Activated naive CD8-positive, alpha-beta T cell treated with anti-CD3 and anti-CD28 coated beads, Interleukin-2, amount 10 ng/mL, durations not matched to agents 7 days and 5 days (primary cell): ENCODE results near the gene FAM13C. TPM values are rescaled to one million over a fixed set of nuclear protein-coding genes. Genes with fewer than 3 reads are reported as not detected.
"Not testable (repeated sequence)": the region's sequence is repeated elsewhere in the genome, so short reads cannot be mapped to it uniquely, and the experiment has no call there.

Experiments used
- ATAC-seq: fragments of 150-1000 bp; cut with Tn5 transposase; one replicate; pipeline ENCODE4 v1.10.0; 2021; ENCODE audit warnings: low read depth, moderate library complexity
- POLR2A ChIA-PET: fragments of 350-600 bp; sonication (Branson Sonifier 250); formaldehyde crosslinking; loops from one replicate; lab custom pipeline; 2021; ENCODE audit warnings: antibody characterized with exemption; lab: Charles Lee
- DNase-seq: peaks from one replicate; pipeline ENCODE4 v3.0.0; 2021
- H3K27ac Mint-ChIP-seq: one replicate; pipeline ENCODE4 v1.8.0; 2022; ENCODE audit warnings: mild to moderate bottlenecking, mixed read lengths
- H3K27me3 Mint-ChIP-seq: one replicate; pipeline ENCODE4 v1.8.0; 2022; ENCODE audit warnings: mild to moderate bottlenecking, moderate library complexity, mixed read lengths
- H3K36me3 Mint-ChIP-seq: one replicate; pipeline ENCODE4 v1.8.0; 2021; ENCODE audit warnings: mild to moderate bottlenecking, mixed read lengths
- H3K4me1 Mint-ChIP-seq: one replicate; pipeline ENCODE4 v1.8.0; 2021; ENCODE audit warnings: mixed read lengths
- H3K4me3 Mint-ChIP-seq: one replicate; pipeline ENCODE4 v1.8.0; 2022; ENCODE audit warnings: mild to moderate bottlenecking, moderate library complexity, mixed read lengths
- H3K9me3 Mint-ChIP-seq: one replicate; pipeline ENCODE4 v1.8.0; 2021; ENCODE audit warnings: mixed read lengths
- total RNA-seq, 2 experiments: library from RNA; stranded (reverse); gene quantifications; one replicate each; pipeline ENCODE4 v1.2.3, GENCODE V29; 2021

FAM13C gene
- total RNA-seq, 2 experiments from 2014 or later, result not detected

DNA sequence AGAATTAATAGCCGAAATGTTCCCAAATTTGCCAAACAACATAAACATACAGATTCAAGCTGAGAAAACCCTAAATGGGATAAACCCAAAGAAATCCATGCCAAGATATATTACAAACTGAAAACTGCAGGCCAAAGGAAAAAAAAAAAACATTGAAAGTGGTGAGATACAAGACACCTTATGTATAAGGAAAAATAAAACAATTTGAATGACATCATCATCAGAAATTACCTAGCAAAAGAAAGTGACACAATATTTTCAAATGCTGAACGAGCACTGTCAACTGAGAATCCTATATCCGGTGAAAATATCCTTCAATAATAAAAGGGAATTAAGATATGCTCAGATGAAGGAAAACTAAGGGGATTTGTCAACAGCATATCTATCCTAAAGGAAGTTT is 119.4 kb downstream of the FAM13C start:
- ATAC-seq (no peak), DNase-seq (no peak)
- H3K27ac Mint-ChIP-seq, result no peak overlapping the region
- H3K4me1 Mint-ChIP-seq, result no peaks in the 10 kb centered on the region
- H3K4me3 Mint-ChIP-seq, result no peak overlapping the region
- POLR2A ChIA-PET, result no interaction called here
- H3K27me3 Mint-ChIP-seq, result no peaks in the 10 kb centered on the region
- no peaks in the 10 kb centered on the region for H3K36me3 Mint-ChIP-seq
- no peaks in the 10 kb centered on the region for H3K9me3 Mint-ChIP-seq

GRCh38 chr10:59242057-59242456 is 120.3 kb downstream of the FAM13C start:
- Mint-ChIP-seq H3K36me3 (no peaks in the 10 kb centered on the region), H3K4me3 (no peak overlapping the region), H3K27ac (no peak overlapping the region), H3K27me3 (no peaks in the 10 kb centered on the region), H3K4me1 (no peaks in the 10 kb centered on the region), H3K9me3 (no peaks in the 10 kb centered on the region)
- DNase-seq (no peak), ATAC-seq (no peak)
- POLR2A ChIA-PET, result no interaction called here

DNA sequence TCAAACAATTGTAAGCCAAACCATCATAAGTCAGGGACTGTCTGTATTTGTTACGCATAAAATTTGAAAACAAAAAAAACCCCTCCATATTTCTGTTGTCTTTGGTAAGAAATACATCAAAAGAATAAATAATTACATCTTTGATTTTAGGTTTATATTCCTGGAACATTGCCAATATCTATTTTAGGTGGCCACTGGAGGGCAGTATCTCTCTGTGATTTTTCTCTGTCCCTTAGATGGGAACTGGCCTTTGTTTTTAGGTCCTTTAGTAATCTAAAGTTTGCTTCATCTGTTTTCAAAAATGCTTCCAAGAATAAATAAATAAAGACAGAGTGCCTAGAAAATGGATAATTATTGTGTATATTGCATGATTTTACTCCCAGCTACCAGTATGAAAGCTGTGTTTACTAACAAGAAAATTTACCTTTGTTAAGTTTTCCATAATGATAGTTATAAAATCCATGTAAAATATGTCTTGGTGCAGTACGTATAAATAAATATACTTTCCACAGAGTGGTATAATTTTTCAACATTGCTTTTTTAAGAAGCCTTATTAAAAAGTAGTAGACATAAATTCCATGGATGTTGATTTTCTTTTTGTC is 121.7 kb downstream of the FAM13C start:
- Mint-ChIP-seq H3K27me3 (no peaks in the 10 kb centered on the region), H3K9me3 (no peaks in the 10 kb centered on the region), H3K36me3 (no peaks in the 10 kb centered on the region), H3K4me1 (no peaks in the 10 kb centered on the region), H3K27ac (no peak overlapping the region), H3K4me3 (no peak overlapping the region)
- no peak for DNase-seq
- POLR2A ChIA-PET, result no interaction called here
- no peak for ATAC-seq

DNA sequence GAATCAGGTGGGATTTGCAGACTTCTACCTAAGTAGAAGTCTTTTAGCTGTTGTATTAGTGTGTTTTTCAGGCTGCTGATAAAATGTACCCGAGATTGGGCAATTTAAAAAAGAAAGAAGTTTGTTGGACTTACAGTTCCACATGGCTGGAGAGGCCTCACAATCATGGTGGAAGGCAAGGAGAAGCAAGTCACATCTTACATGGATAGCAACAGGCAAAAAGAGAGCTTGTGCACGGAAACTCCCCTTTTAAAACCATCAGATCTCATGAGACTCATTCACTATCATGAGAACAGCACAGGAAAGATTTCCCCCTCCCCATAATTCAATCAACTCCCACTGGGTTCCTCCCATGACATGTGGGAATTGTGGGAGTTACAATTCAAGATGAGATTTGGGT is 123.2 kb downstream of the FAM13C start:
- H3K36me3 Mint-ChIP-seq, ATAC-seq, H3K27me3 Mint-ChIP-seq, H3K27ac Mint-ChIP-seq, H3K4me3 Mint-ChIP-seq, H3K9me3 Mint-ChIP-seq, DNase-seq, H3K4me1 Mint-ChIP-seq, POLR2A ChIA-PET: not testable (repeated sequence)

DNA sequence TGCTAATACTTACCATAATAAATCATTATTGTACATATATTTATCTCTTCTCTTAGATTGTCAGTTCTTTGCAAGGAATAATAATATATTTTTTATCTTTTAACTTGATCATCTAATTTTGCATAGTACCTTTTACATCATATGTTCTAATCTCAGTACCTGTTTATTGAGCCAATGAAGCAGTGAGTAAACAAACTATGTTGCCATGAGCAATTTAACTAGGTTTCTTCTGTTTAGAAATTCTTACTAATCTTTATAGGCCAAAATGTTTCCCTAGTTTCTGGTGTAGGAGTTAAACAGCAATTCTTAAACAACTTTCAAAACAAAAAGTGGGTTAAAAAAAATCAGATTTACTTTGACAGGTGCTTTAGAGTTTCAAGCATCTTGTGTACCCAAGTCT is 124.6 kb downstream of the FAM13C start:
- Mint-ChIP-seq H3K36me3 (no peaks in the 10 kb centered on the region), H3K4me1 (no peaks in the 10 kb centered on the region), H3K27me3 (peaks cover 1% of the 10 kb centered on the region), H3K27ac (no peak overlapping the region), H3K4me3 (no peak overlapping the region), H3K9me3 (no peaks in the 10 kb centered on the region)
- POLR2A ChIA-PET, result no interaction called here
- ATAC-seq (no peak), DNase-seq (no peak)

GRCh38 chr10:59236064-59236697 is 126.2 kb downstream of the FAM13C start:
- peaks cover 2% of the 10 kb centered on the region for H3K27me3 Mint-ChIP-seq
- no peaks in the 10 kb centered on the region for H3K4me1 Mint-ChIP-seq
- POLR2A ChIA-PET, result no interaction called here
- no peak overlapping the region for H3K27ac Mint-ChIP-seq
- H3K4me3 Mint-ChIP-seq, result no peak overlapping the region
- no peak for ATAC-seq
- no peak for DNase-seq
- no peaks in the 10 kb centered on the region for H3K9me3 Mint-ChIP-seq
- no peaks in the 10 kb centered on the region for H3K36me3 Mint-ChIP-seq

DNA sequence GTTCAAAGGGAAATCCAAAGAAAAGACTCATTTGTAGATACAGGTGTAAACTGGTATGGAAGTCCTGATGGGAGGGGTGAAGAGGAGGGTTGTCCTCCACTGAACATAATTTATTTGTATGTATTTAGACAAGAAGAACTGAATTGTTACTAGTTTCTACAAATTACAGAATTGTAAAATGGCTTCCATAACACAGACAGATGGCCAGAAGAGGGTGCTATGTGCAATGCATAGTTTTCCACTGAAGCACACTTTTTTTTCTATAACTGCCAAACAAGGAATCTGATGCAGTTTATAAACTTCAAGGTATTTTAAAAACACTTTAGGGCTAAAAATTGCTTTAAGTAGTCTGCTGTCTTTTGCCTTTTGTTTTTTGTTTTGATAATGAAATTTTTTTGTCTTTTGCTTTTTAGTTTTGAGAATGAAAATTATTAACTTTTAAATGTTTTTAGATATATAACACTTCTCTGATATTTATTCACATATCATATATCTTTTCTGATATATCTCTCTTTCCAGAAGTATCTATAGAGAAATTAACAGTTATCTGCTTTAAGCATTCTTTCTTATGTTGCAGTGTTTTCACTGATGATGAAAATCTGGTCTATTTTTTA is 127.4 kb downstream of the FAM13C start:
- Mint-ChIP-seq H3K27ac (no peak overlapping the region), H3K4me1 (no peaks in the 10 kb centered on the region), H3K4me3 (no peak overlapping the region), H3K36me3 (no peaks in the 10 kb centered on the region), H3K9me3 (no peaks in the 10 kb centered on the region), H3K27me3 (peaks cover 2% of the 10 kb centered on the region)
- POLR2A ChIA-PET, result no interaction called here
- no peak for DNase-seq
- ATAC-seq, result no peak

- Mint-ChIP-seq H3K27me3 (peaks cover 2% of the 10 kb centered on the region), H3K4me1 (no peaks in the 10 kb centered on the region), H3K36me3 (no peaks in the 10 kb centered on the region), H3K4me3 (no peak overlapping the region), H3K27ac (no peak overlapping the region), H3K9me3 (no peaks in the 10 kb centered on the region)
- DNase-seq (no peak), ATAC-seq (no peak)
- POLR2A ChIA-PET, result no interaction called here
Measured at GRCh38 chr10:59234194-59234593, 128.2 kb downstream of the FAM13C start.

DNA sequence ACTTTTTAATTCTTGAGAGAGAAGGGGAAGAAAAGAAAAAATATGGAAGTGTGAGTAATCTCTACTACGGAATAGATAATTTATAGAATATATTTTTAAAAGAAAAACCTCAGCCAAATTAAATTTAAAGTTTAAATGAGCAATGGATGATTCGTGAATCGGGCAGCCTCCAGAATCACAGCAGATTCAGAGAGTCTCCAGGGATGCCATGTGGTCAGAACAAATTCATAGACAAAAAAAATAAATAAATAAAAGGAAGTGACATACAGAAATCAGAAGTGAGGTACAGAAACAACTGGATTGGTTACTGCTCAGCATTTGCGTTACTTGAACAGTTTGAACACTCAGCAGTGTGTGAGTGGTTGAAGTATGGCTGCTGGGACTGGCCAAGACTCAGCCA is 132.9 kb downstream of the FAM13C start:
- ATAC-seq (no peak), DNase-seq (no peak)
- H3K36me3 Mint-ChIP-seq, result no peaks in the 10 kb centered on the region
- POLR2A ChIA-PET, result no interaction called here
- H3K27ac Mint-ChIP-seq, result no peak overlapping the region
- no peaks in the 10 kb centered on the region for H3K4me1 Mint-ChIP-seq
- peaks cover 2% of the 10 kb centered on the region for H3K27me3 Mint-ChIP-seq
- H3K9me3 Mint-ChIP-seq, result no peaks in the 10 kb centered on the region
- no peak overlapping the region for H3K4me3 Mint-ChIP-seq

- H3K9me3 Mint-ChIP-seq, result no peaks in the 10 kb centered on the region
- H3K4me1 Mint-ChIP-seq, result no peaks in the 10 kb centered on the region
- POLR2A ChIA-PET, result no interaction called here
- no peaks in the 10 kb centered on the region for H3K36me3 Mint-ChIP-seq
- H3K27ac Mint-ChIP-seq, result no peak overlapping the region
- H3K27me3 Mint-ChIP-seq, result no peaks in the 10 kb centered on the region
- ATAC-seq (no peak), DNase-seq (no peak)
- H3K4me3 Mint-ChIP-seq, result no peak overlapping the region
Measured at GRCh38 chr10:59227136-59227673, 135.1 kb downstream of the FAM13C start.

- no peak for ATAC-seq
- H3K36me3 Mint-ChIP-seq, result no peaks in the 10 kb centered on the region
- no peaks in the 10 kb centered on the region for H3K4me1 Mint-ChIP-seq
- no peaks in the 10 kb centered on the region for H3K9me3 Mint-ChIP-seq
- H3K27ac Mint-ChIP-seq, result no peak overlapping the region
- POLR2A ChIA-PET, result no interaction called here
- H3K4me3 Mint-ChIP-seq, result no peak overlapping the region
- H3K27me3 Mint-ChIP-seq, result no peaks in the 10 kb centered on the region
- DNase-seq, result no peak
Measured at GRCh38 chr10:59225211-59225610, 137.1 kb downstream of the FAM13C start.

DNA sequence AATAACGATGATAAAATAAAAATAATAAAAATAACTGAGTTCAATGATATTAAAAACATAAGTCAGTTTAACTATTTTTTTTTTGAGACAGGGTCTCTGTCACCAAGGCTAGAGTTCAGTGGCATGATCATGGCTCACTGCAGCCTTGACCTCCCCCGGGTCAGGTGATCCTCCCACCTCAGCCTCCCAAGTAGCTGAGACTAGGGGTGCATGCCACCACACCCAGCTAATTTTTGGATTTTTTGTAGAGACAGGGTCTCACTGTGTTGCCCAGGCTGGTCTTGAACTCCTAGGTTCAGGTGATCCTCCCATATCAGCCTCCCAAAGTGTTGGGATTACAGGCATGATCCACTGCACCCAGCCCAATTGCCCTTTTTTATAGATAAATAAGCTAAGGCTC is 138.8 kb downstream of the FAM13C start:
- DNase-seq, POLR2A ChIA-PET, H3K27ac Mint-ChIP-seq, H3K36me3 Mint-ChIP-seq, H3K9me3 Mint-ChIP-seq, ATAC-seq, H3K4me3 Mint-ChIP-seq, H3K27me3 Mint-ChIP-seq, H3K4me1 Mint-ChIP-seq: not testable (repeated sequence)

DNA sequence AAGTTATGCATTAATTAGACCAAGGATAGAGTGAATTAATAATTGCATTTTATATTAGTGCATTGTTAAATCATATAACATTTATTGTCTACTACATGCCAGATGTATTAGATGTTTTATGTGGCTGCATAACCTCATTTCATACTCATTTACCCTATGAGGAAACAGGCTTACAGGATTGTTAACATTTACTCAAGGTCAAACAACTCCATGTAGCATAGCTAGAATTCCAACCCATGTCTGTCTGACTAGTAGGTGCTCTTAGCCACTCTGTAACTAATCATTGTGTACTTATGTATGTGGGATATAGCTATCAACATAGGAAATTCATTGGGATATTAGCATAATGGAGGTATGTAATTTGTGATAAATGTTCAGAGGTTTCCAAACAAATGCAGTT is 139.6 kb downstream of the FAM13C start:
- no peaks in the 10 kb centered on the region for H3K27me3 Mint-ChIP-seq
- no peaks in the 10 kb centered on the region for H3K4me1 Mint-ChIP-seq
- no peak for ATAC-seq
- no peak overlapping the region for H3K4me3 Mint-ChIP-seq
- DNase-seq, result no peak
- H3K36me3 Mint-ChIP-seq, result no peaks in the 10 kb centered on the region
- POLR2A ChIA-PET, result no interaction called here
- no peak overlapping the region for H3K27ac Mint-ChIP-seq
- H3K9me3 Mint-ChIP-seq, result no peaks in the 10 kb centered on the region
